Ecto neural progenitor cell (in vitro differentiated cells): ENCODE results near the gene SH2D5.
A peak's percentile ranks its signal among the peaks of the same experiment; 100 is the strongest.

ENCODE experiments used
- DNase-seq: peaks from one replicate; pipeline ENCODE4 v3.0.0-alpha.2; 2018; ENCODE audit warnings: low spot score

SH2D5 gene

DNA sequence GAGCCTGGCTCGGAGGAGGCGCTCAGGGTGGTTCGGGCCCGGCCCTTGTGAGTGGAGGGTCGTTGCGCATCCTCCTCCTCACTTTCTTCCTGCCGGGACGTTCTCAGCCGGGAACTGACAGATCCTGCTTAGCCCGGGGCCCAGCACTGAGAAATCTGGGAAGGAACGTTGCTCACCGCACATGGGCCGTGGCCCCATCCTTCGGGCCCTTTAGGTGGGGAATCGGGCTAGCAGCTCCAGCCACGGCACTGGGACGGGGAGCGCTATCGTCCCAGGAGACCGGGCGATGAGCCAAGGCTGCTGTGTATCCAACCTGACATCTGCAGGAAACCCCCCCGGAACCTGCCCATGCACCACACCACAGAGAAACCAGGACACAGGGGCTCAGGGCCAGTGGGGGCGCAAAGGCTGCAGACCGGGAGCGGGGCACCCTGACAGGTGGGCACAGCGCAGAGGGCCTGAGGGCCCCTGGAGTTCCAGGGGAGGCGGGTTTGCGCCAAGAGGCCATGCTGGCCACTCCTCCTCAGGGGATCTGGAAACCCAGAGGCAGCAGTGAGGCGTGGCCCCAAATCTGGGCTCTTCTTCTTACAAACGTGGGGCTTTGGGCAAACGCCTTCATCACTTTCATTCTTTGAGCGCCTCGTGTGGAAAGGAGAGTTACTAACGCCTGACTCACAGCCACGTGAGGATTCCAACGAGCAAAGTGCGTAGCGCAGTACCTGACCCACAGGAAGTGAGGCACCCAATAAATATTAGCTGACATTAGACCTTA is at the start of gene SH2D5:
Gene SH2D5, minus strand, starts transcription at position 116 of the 772 bp plus-strand sequence. CDS start 4,659 bp downstream, outside the sequence.
- peak; percentile 75 for DNase-seq

DNA sequence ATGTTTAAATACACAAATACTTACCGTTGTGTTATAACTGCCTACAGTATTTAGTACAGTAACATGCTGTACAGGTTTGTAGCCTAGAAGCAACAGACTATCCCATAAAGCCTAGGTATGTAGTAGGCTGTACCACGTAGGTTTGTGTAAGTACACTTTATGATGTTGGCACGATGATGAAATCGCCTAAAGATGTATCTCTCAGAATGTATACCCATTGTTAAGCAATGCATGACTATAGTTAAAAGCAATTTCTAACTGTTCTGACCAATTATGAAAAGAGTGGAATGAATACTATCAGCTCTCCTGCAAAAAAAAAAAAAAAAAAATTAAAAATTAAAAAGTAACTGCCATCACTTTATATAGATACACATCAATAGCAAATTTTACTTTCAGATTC is 43.2 kb upstream of the SH2D5 start:
- DNase-seq = no peak

GRCh38 chr1:20771780-20772179 is 39.3 kb upstream of the SH2D5 start:
- no peak for DNase-seq

DNA sequence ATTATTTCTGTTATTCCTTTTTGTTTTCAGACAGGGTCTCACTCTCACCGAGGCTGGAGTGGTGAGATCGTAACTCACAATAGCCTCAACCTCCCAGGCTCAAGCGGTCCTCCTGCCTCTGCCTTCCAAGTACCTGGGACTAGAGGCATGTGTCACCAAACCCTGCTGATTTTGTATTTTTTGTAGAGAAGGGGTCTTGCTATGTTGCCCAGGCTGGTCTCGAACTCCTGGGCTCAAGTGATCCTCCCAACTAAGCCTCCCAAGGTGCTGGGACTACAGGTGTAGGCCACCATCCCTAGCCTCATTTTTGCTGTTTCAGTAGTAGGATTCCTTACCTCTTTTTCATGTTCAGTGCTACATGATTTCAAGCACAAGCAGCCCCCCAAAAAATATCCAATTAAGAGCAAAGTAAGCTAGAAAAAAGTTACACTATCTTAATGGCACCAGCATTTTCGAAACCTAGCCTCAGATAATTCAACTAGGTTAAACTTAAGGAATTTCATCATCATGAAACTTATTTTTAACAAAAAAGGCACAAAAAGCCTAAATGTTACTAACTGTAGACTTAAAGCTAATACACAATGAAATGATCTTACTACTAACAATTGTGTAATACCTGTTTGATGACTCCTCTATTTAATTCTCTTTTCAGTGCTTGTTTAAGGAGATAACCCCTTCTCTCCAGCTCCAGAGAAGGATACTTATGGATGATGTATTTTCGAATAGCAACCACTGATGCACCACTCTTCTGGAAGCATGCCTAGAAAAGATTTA is 38.0 kb upstream of the SH2D5 start:
- no peak for DNase-seq

GRCh38 chr1:20767271-20767670 is 34.8 kb upstream of the SH2D5 start:
- DNase-seq = no peak

GRCh38 chr1:20763417-20763816 is 30.9 kb upstream of the SH2D5 start:
- no peak for DNase-seq

- no peak for DNase-seq
These were observed 27.8 kb upstream of the SH2D5 start for GRCh38 chr1:20760322-20760721.

- DNase-seq = no peak
These were observed 21.1 kb upstream of the SH2D5 start for GRCh38 chr1:20753589-20753988.

- no peak for DNase-seq
These were observed 19.0 kb upstream of the SH2D5 start for GRCh38 chr1:20751462-20751990.

GRCh38 chr1:20742671-20743070 is 10.2 kb upstream of the SH2D5 start:
- DNase-seq = no peak

DNA sequence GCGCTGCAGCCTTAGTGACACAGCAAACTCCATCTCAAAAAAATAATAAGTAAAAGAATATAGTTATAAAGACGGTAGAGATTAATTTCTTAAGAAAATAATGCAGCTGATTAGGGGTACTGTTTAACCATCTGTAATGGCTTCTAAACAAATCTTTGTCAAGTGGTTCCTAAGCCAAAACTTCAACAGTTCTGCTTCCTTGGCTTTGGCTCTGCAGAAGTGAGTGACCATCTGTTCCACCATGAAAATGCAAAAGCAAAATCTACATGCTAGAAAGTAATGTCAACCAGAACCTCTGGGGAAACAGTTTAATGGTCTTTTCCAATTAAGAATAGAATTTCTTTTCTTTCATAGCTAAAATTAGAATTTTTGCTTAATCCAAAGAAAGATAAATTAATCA is 8.3 kb upstream of the SH2D5 start:
- DNase-seq = no peak

- DNase-seq = no peak
These were observed 6.7 kb upstream of the SH2D5 start for GRCh38 chr1:20739225-20739624.

GRCh38 chr1:20735581-20736111 is 3.1 kb upstream of the SH2D5 start:
- DNase-seq = no peak

- peak; percentile 53 for DNase-seq
These were observed 965 bp upstream of the SH2D5 start for GRCh38 chr1:20733360-20733975.

DNA sequence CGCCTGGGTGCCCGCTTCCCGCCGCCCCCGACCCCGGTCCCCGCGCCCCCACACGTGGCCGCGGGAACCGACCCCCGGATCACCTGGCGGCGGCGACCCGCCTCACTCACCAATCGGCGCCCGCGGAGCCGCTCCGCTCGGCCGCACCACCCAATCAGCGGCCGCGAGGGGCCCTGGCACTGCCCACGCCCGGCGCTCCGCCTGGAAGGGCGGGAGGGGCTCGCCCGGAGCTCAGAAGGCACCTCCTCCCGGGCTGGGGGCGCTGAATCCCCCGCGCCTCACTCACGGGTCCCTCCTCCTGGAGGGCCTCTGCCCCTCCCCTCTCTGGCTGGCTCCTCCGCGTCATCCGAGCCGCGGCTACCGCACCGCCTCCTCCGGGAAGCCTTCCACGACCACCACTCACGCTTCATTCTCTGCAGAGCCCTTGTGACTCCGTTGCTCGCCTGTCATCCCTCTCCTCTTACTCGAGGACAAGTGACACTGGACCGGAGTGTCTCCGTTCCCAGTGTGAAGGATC is 374 bp downstream of the SH2D5 start:
- peak; percentile 91 for DNase-seq

GRCh38 chr1:20731057-20731991 is 1.2 kb downstream of the SH2D5 start:
- peak; percentile 49 for DNase-seq

GRCh38 chr1:20730690-20731056 is 1.8 kb downstream of the SH2D5 start:
- DNase-seq = peak; percentile 49

- peak; percentile 49 for DNase-seq
These were observed 2.4 kb downstream of the SH2D5 start for GRCh38 chr1:20729990-20730689.

DNA sequence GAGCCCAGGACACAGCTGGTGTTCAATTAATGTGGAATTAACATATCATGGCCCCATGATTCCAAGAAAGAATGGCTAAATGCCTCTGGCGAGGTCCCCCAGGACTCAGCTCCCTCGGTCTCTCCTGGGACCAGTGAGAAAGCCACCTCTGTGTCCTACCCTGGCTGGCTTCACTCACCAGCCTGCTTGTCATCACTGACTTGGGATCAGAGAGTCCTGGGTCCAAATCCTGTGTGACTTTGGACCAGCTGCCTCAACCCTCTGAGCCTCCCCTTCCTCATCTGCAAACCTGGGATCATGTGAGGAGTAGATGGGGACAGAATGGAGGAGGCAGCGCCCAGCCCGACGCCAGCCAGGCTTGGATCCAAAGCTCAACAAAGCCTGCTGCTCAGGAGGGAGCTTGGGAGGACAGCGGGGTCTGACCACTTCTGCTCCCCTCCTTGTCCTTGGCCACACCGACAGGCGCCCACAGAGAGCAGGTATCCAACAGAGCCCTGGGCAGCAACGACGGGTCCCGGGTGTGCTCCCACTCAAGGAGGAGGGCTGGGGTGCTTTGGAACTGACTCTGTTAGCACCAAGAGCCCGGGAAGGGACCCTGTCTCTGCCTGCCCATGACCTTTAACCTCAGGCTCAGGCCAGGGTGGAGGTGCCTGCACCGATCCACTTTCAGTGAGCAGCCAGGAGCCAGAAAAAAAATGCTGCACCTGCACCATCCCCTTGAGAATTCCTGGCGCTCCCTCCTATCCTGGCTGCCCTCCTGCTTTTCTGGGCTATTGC is 3.2 kb downstream of the SH2D5 start:
- peak; percentile 49 for DNase-seq
